GM21367 (cell line): ENCODE results near the gene CFAP99.
"Not testable (repeated sequence)": the region's sequence is repeated elsewhere in the genome, so short reads cannot be mapped to it uniquely, and the experiment has no call there.

Source experiments
- ATAC-seq: cut with Tn5 transposase; IDR thresholded peaks from one replicate; pipeline ENCODE4 v1.9.1; 2021; ENCODE audit not compliant: unreplicated experiment

CFAP99 gene

DNA sequence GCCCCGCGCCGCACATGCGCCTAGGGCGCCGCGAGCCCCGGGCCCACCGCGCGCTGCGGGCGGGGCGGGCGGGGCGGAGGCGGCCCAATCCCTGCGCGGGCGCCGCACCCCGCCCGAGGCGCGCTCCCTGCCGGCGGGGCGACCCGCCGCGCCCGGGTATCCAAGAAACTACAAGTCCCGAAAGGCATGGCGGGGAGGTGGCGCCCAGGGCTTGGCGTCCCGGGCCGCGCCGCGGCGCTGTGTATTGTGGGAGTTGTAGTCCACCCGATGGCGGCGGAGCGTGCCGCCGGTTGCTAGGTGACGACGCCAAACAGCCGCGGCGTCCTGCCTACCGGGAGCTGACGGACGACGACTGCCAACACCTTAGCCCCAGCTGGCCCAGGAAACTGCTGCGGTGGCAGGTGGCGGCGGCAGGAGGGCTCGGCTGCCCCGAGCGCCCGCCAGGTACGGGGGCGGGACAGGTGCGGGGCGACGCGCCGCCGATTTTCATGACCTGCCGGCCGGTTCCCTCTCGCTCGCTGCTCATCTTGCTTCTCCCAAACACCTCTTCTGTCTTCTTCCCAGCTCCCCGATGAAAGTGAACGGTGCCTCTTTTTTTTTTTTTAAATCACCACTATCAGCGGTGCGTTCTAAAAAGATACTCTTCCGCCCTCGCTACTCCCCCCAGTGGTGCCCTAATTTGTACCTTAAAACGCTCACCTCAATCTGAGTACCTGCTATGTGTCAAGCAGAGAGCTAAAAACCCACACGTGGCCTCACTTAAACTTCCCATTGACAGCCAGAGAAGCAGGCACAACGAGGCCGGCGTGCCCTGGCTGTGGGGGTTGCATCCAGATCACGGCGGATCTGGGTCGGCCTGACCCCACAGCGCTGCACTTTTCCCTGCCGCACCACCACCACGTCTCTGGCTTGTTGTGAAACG lies at the start of gene CFAP99:
TSS of gene CFAP99 (plus strand) at position 306 of the 922 bp plus-strand sequence.
- ATAC-seq, result peak; percentile 89

DNA sequence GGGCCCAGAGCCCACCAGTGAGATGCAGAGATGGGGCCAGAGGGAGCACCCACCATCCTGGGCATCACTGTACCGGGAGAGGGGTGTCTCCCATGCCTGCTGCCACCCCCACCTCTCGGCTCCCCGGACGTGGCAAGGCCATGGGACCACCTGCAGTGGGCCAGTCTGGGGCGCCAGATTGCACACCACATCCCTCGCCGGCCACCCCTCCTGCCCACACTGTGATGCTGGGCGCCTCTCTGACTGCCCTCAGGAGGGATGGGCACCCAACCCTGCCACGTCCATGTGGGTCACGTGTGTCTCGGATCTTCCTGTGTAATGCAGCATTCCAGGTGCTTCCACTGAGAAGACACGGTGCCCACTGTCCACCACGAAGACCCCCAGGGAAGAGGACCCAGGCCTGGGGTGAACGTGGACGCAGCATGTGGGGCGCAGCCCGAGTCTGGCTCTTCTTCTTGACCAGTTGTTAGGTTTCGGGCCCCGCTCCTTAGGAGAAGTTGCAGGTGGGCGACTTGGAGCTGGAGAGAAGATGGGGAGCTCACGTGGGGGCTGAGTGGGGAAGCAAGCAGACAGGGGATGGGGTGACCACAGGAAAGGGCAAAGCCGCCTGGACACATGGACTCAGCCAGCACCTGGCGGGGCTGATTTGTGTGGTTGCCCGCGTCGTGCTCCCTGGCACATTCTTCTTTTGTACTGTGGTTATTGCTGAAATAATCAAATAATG lies 48.0 kb upstream of the CFAP99 start:
- ATAC-seq, result no peak

DNA sequence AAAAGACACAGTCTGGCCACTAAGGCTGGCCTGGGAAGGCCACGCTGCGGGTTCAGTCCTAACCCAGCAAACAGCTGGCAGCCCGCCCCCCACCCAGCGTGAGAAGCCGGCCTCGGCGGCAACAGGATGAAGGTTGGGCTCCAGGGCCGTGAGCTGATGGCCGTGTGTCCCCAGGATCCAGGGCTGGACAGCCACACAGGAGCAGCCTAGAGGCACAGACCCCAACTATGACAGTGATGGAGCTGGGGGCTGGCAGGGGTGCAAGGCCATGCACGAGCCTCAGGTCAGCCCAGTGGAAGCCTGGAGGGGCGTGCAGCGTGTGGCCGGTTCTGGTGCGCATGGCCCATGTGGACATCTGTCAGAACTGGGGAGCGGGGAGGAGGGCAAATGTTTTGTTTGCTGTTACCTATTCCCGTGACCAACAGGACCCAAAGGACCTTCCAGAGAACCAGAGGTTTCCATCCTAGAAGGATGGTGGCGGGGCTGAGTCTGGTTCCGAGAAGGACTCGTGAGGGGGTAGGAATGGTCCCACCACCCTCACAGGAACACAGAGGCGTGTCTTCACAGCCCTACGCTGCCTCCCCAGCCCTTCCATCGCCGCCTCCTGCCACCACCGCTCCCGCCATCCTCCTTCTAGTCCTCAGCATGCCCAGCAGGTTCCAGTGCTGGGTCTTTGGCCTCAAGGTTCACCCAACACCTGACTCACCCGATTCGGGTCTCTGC lies 46.8 kb upstream of the CFAP99 start:
- ATAC-seq, result no peak

DNA sequence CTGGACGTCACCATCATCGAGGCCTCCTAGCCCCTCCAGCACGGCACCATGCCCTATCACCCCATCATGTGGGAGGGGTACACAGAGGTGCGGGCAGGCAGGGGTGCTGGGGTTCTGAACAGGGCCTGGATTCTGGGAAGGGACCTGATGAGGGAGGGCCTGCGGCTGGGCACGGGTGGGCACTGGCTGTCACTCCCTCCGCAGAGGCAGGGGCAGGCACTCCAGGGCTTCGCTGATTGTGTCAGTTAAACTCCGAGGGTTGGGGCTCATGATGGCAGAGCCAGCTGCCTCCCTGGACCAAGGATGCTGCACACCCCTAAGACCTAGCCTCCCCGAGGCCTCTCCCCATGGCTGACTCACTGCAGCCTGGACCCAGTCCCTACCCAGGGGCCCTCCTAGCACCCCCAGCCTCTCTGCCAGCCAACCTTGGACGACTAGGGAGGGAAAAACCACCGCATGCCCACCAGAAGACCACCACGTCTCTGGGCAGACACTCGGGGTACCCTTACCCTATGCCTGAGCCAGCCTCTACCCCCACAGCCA lies 46.2 kb upstream of the CFAP99 start:
- no peak for ATAC-seq

DNA sequence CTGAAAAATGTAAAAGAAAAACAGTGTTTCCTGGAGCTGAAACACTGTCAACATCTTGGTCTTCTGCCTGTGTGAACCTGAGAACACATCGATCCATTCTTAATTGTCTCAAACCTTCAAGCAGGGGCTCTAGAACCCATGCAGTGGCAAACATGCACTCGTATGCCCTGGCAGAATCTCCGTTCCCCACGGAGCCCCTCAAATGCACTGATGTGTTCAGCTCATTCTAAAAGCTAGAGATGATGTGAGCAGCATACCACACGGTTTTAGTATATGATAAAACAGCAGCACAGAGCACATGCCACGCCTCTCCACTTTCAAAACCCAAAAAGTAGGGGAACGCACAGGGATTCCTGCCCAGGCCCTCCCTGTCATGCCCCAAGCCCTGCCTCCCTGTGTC lies 45.2 kb upstream of the CFAP99 start:
- ATAC-seq, result no peak

DNA sequence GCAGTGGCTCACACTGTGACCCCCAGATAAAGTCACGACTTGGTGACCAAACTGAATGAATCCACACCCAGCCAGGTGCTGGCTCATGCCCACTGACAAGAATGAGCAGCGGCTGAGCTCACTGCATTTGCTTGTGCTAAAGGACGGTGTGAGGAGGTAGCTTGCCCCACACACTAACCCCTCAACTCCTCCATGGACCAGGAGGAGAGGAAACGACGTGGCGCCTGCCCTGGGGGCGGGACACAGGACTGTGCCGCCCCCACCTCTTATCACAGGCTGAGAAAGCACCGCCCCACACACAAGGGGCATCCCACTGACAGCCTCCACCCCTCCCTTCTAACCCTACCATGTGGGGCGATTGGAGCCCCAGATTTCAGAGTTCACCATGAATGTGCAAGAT lies 43.3 kb upstream of the CFAP99 start:
- ATAC-seq, result no peak

DNA sequence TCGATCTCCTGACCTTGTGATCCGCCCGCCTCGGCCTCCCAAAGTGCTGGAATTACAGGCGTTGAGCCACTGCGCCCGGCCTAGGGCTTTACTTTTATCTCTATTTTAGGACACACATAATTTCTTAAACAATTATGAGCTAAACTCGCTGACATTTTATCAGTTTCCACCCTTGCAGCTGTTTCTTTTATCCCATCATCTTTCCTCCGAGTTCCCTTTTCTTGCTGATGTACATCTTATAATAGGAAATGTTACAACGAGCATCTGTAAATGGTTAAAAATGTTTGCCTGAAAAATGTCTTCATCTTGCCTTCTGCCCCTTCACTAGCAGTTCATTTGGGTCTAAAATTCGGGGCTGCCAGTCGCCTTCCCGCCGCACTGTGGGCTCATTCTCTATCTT lies 41.5 kb upstream of the CFAP99 start:
- no peak for ATAC-seq

DNA sequence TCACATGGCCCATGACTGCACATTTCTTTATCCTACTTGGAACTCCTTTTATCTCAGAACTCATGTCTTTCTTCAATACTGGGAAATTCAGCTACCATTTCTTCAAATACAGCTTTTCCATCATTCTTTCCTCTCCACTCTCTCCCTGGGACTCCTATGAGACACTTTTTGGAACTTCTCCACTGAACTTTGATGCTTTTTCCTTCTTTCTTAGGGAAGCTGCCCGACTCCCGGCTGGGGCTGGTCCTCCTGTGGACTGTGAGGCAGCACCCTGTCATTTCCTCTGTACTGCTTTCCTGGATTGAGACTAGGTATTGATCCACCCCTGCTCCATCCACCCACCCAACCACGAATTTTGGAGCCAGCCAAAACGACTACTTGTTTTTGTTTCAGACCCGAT lies 40.4 kb upstream of the CFAP99 start:
- no peak for ATAC-seq

DNA sequence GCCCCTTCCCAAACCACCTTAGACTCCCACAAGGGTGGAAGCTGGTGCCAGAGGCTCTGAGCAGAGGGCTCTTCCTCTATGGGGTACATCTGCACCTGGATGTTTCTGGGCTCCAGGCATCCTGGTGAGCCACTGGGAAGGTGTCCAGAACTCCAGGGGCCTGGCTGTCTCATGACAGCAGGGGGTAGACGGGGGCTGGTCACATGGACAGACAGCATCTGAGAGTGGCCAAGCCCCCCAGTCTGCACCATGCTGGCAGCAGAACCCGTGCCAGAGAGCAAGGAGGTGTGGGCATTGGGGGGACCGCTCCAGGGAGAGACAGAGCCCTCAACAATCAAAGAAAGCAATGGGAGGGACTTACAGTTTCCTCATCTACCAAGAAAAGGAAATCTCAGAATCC lies 39.9 kb upstream of the CFAP99 start:
- ATAC-seq, result no peak

DNA sequence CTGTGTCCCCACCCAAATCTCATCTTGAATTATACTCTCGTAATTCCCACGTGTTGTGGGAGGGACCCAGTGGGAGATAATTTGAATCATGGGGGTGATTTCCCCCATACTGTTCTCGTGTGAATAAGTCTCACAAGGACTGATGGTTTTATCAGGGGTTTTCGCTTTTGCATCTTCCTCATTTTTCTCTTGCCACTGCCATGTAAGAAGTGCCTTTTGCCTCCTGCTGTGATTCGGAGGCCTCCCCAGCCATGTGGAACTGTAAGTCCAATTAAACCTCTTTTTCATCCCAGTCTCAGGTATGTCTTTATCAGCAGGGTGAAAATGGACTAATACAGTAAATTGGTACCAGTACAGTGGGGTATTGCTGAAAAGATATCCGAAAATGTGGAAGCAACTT lies 38.2 kb upstream of the CFAP99 start:
- not testable (repeated sequence) for ATAC-seq

DNA sequence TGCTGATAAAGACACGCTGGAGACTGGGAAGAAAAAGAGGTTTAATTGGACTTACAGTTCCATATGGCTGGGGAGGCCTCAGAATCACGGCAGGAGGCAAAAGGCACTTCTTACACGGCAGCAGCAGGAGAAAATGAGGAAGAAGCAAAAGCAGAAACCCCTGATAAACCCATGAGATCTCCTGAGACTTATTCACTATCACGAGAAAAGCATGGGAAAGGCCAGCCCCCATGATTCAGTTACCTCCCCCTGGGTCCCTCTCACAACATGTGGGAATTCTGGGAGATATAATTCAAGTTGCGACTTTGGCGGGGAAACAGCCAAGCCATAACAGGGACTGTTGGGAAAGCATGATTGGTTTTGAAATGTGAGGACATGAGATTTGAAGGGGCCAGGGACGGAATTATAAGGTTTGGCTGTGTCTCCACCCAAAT lies 36.0 kb upstream of the CFAP99 start:
- not testable (repeated sequence) for ATAC-seq

DNA sequence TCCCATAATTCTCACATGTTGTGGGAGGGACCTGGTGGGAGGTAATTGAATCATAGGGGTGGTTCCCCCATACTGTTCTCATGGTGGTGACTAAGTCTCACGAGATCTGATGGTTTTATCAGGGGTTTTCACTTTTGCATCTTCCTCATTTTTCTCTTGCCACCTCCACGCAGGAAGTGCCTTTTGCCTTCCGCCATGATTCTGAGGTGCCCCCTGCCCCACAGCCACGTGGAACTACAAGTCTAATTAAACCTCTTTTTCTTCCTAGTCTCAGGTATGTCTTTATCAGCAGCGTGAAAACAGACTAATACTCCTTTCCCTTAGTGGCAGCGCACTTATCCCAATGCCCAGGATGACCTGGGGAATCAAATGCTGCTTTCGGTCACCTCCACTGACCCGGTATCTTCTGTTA lies 35.5 kb upstream of the CFAP99 start:
- ATAC-seq, result not testable (repeated sequence)

DNA sequence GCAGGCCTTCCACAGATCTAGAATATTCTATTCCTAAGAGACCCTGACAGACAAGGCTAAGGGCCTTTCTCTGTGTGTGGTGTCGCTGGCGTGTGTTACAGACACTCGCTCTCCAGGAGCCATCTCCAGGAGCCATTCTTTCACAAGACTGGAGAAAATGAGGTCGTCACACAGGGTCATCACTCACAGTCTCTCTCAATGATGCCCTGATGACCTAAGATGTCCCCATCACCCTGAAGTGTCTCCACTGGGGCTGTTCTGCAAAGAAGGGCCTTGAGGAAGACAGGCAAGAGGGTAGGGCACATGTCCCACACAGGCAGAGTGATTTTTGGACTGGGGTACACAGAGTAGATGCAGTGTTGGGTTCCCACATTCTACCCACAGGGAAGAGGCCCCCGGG lies 35.0 kb upstream of the CFAP99 start:
- no peak for ATAC-seq

DNA sequence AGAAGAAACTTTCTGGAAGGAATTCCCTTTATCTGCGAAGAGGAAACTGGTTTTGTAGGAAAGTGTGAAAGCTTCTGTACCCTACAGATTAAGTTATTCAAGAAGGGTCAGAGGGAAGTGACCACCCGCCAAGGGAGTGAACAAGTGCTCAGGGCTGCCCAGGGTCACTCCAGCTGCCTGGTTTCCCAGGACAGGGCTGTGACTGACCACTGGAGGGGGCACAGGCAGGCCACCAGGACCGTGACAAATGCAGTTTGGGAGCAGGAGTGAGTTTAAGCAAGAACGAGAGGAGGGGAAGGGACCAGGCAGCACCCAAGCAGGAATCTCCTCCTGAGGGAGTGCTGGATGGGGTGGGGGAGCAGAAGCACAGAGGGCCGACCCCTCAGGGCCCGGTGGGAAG lies 34.5 kb upstream of the CFAP99 start:
- no peak for ATAC-seq

DNA sequence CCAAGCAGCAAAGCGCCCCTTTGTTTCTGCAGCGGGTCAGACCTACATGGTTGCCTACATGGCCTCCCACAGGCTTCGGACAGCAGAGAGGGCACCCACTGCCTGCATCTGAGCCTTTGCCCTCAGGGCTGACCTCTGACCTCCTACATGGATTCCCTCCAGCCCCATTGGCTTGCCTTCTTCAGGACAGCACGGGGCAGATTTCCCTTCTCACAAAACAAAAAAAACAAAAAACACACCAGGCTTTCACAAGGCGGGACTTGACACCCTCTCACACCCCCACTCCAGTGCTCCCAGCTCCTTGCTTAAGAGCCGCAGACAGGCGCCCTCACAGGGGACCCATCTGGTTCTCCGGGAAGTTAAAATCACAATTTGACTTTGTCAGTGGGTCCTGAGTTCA lies 33.2 kb upstream of the CFAP99 start:
- ATAC-seq, result no peak

DNA sequence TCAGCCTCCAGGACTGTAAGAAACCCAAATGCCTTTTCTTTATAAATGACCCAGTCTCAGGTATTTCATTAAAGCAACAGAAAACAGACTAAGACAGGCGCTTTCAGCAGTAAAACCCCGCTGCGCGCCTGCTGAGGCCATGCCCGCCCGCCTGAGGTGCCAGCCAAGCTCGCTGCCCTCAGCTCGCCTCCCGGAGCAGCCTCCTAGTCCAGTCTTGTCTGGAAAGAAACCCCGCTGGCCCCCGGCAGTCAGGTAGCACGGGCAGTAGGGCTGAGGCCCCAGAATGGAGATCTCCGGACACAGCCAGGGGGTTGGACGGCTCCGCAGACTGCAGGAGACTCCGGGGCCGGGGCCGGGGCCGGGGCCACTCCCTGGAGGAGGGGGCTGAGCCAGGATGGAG lies 32.0 kb upstream of the CFAP99 start:
- no peak for ATAC-seq

DNA sequence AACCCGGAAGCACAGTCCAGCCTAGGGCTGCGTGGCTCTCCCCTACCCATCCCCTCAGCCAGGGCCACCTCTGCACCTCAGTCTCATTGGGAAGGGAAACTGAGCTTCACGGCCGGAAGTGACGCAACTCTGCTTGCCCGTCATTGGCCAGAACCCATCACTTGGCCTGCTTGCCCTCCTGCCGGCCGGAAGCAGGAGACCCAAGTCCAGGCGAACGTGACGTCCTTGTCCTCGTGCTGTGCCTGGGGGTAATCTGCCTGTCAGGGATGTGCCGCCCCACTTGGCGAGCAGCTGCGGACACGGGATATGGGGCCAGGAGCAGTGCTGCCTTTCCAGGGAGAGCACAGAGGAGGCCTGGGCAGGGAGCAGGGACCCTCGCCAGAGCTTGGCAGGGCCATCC lies 31.5 kb upstream of the CFAP99 start:
- ATAC-seq, result no peak

DNA sequence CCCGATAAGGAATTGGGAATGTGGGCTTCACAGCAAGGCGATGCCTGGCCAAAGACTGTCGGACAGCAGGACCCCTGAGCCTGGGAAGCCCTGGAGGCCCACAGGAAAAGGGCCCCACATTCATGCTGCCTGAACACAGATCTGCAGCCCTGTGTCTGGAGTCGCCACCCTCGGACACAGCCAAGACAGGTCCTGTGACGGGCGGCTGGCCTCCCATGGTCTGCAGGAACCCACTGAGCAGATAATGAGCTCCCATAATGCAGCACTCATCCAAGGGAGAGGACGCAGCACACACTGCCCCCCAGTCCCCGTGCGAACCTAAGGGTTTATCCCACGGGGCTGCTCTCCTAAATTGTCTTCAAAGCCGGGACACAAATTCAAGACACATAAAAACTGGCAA lies 30.9 kb upstream of the CFAP99 start:
- ATAC-seq, result no peak

DNA sequence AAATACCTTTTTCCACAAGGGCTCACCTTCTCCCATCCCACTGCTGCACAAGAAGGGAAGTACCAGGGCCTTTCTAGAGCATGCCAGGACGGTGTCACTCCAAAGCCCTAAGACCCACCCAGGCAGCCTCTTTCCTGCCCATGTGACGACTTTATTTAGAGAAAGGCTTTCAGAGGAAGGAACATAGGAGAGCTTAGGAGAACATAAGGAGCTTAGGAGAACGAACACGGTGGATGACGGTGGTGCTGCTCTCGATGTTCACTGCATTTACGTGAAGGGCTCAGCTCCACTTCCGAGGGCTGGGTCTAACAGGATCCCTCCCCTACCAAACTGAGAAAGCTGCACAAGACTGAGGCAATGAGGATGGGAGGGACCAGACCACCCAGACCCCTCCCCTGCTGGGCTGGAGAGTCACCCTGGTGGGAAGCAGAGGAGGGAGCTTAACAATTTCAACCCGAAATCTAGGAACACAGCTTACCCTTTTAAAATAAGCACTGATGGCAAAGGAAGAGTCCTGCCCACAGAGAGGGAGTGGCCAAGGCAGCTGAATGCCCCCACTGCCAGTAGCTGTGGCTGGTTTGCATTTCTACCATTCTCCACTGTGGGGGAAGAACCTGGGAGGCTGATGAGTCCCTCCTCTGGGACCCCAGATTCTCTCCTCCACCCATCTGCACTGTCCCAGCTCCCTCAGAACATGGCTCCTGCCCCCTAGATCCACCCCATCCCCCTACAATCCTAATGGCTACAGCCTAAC lies 30.1 kb upstream of the CFAP99 start:
- ATAC-seq, result no peak

DNA sequence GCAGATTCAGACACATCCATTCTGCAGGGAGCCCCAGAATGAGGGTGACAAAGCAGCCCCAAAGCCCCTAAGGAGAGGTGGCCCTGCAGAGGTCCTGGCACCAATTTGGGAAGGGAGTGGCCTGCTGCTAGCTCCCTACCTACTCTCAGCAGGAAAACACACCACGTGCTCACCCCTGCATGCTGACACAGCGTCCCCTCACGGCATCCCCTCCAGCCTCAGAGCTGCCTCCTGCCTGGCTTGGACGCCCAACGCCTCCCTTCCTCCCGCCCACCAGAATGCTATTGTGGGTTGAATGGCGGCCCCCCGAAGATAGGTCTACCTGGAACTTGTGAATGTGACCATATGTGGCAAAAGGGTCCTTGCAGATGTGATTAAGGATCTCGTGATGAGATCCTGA lies 29.1 kb upstream of the CFAP99 start:
- no peak for ATAC-seq

DNA sequence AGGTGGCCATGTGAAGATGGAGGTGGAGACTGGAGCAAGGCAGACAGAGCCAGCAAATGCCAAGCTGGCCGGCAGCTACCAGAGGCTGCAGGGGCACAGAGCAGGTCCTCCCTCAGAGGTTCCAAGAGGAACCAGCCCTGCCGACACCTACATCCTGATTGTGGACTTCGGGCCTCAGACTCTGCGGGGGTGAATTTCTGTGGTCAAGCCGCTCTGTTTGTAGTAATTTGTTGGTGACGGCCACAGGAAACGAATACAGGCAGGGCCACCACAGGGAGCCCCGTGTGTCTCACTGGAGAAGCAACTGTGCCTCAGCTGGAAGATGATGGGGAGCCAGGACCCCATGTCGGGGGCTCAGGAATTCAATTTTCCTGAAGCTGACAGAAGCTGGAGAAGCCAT lies 28.6 kb upstream of the CFAP99 start:
- ATAC-seq, result no peak
